ENCODE data around the gene GASK1A.

The GASK1A gene

GRCh38 chr3:42983927-42984326 lies 4.8 kb downstream of the GASK1A start:
- no peak for DNase-seq

DNA sequence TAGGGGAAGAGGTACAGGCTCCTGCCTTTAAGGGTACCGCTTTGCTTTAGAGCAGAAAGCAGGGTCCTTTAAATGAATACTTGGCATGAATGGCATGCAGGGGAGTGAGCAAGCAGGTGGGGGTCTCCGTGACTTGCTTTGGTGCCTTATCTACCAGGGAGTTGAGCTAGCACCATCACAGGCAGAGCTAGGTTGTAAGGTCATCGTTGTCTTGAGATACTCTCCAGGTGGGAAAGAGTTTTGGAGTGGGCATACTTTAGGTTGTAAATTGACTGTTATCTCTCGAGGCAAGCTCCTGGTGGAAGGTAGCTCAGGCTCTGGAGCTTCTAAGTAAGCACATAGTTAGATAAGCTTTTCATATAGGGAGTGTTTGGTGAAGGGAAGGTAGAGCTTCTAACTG lies 5.6 kb downstream of the GASK1A start:
- no peak for DNase-seq

- DNase-seq, result no peak
Measured at GRCh38 chr3:42988097-42988496, 9.0 kb downstream of the GASK1A start.

GRCh38 chr3:42988566-42988965 lies 9.5 kb downstream of the GASK1A start:
- DNase-seq, result no peak

DNA sequence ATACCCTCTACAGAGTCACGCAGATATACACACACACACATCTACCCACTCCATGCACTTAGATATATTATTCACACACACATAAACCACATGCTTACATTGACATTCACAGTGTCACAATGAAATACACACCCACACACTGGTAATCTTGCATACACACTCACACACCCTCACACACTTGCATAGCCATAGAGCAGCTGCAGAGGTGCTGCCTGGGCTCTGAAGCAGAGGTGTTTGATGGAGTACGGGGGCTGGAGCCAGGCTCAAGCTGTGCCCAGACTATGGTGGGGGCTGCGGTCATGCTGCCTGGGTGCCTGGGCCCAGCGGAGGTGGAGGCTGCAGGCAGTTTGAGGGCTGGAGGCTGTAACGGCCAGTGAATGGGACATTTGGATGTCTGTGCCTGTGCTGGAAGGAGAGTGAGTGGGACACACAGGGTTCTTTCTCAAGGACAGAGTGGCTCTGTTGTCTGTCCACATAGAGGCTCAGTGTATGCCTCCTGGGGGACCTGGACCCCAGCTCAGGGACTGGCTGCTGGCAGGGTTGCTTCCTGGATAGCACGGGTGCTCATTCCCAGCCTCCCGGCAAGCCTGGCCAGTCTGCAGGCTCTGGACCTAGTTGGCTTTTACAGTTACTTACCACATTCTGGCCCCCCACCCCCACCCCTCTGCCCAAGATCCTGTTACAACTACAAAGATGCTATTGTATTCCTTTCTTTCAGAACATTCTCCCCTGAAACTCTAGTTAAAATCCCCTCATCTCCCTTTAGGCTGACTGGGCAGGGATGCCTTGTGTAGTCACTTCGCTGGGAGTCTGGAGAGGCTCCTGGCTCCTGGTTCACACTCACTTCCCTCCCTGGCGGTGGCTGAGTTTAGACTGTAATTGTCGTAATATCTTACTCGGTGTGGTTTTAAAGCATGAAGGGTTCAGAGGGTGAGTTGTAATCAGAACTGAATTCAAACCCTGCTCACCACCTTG lies 12.5 kb downstream of the GASK1A start:
- no peak for DNase-seq

GRCh38 chr3:42994595-42994994 lies 15.5 kb downstream of the GASK1A start:
- DNase-seq, result no peak

DNA sequence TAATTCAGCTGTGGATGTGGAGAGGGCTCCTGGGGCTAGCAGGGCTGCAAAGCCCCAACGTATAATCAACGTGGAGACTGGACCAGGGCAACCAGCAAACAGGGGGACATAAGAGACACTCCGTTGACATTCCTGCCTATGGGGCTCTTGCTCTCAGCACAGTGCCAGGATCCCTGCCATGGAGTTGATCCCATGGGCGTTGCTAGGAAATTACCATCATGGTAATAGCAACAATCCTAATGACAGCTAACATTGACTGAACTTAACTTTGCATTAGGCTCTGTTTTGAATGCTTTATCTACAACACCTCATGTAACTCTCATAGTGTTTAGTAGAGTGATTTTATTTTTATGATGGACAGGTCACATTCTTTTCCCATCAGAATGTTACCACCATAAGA lies 16.9 kb downstream of the GASK1A start:
- no peak for DNase-seq

GRCh38 chr3:42996633-42997075 lies 17.5 kb downstream of the GASK1A start:
- no peak for DNase-seq

DNA sequence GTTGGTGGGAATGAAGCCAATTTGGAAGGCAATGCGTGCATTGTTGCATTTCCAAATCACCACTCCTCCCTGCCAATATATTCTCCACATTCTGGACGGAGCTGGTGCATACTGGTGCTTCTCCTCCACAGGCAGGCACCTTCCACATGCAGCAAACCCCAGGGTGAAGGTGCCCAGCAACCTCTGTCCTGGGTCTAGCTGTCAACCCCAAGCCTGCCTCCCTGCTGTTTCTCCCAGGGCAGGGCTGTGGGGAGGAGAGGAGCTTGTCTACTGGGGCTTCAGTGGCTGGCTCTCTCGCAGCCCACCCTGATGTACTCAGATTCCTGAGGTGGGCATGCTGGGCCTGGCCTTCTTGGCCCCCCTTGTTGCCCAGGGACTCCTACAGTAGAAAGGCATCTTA lies 20.1 kb downstream of the GASK1A start:
- DNase-seq, result no peak

DNA sequence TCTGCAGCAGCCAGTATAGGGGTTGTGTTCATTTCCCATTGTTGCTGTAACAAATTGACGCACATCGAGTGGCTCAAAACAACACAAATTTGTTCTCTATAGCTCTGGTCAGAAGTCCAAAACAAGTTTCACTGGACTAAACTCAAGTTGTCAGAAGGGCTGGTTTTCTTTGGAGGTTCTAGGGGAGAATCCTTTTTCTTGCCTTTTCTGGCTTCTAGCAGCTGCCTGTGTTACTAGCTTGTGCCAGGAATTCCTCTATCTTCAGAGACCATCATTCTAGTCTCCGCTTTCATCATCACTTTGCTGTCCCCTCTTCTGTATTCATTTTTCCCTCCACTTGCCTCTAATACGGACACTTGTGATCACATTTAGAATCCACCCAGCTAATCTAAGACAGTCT lies 20.5 kb downstream of the GASK1A start:
- DNase-seq, result no peak

DNA sequence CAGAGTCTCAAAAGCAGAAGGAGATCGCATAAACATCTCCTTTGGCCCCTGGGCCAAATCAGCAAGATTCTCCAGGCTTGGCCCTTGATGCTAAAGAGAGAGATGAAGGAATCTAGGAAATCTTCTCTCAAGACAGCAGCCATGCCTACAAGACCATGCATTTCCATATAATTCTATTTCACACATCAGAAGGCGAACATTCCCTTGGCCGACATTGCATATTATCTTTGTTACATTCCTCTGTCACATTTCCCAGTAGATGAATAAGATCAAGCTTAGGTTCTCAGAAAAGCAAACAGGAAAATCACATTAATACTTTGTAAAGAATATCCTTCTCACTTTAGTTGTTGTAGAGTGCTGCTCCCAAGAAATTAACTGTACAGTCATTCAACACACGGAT lies 21.3 kb downstream of the GASK1A start:
- DNase-seq, result no peak

- no peak for DNase-seq
Measured at GRCh38 chr3:43001094-43001553, 22.0 kb downstream of the GASK1A start.

DNA sequence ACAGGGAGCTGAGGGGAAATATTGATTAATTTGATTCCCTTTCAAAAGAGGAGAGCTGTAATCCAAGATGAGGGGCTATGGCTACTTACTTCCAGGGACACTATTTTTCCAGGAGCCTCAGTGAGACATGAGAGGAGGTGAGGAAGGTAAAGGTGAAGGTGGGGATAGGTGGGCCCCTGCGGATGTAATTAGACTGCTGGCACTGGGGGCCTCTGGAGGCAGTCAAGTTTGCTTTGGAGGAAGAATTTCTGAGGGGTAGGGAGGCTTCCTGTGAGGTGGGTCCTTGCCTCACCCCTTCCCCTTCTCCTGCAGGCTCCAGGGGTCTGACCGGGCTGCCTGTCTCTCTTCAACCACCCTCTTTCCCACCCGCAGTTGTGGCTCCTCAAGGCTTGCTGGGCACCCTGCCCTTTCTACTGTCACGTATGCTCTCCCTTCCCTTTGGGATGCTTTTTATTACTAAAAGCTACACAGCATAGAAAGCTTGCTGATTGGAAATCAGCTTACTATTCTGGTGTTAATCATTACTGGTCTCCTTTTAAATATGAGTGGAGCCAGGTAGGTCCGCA lies 22.5 kb downstream of the GASK1A start:
- DNase-seq, result no peak

DNA sequence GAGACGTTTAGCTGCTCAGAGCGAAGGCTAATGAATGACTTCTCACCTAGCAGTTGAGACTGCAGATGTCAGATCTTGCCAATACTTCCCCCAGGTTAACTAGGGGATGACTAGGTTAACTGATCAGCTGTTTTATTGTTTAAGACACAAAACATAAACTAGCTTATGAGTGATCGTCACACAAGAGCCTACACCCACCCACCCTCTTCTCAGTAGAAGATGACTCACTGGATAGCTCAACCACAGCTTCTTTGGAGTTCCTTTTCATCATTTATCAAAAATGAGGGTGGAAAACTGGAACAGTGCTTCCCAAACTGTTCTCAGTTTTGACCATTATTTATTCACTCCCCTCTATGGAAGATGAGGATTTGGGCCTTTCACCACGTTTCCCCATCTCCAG lies 25.2 kb downstream of the GASK1A start:
- no peak for DNase-seq

- DNase-seq, result no peak
Measured at GRCh38 chr3:43005253-43005652, 26.1 kb downstream of the GASK1A start.

DNA sequence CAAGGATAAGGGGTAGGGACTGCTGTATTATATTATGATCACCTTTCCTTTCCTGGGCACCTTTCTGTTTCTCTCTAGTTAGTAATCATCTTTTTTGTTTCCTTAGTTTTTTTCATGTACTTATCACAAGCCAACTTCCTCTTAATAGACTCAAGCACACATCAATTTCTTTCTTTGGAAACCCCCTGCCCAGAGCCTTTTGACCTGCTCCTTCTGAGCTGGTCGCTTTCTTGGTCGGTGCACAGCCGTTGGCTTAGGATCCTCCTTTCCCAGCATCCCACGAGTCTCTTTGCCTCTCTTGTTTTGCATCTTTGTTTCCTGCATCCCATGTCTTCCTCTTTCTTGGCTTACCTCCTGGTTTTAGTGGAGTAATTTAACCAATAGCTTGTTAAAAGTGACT lies 26.9 kb downstream of the GASK1A start:
- no peak for DNase-seq

GRCh38 chr3:43006825-43007224 lies 27.7 kb downstream of the GASK1A start:
- DNase-seq, result no peak

- no peak for DNase-seq
Measured at GRCh38 chr3:43009547-43009946, 30.4 kb downstream of the GASK1A start.

DNA sequence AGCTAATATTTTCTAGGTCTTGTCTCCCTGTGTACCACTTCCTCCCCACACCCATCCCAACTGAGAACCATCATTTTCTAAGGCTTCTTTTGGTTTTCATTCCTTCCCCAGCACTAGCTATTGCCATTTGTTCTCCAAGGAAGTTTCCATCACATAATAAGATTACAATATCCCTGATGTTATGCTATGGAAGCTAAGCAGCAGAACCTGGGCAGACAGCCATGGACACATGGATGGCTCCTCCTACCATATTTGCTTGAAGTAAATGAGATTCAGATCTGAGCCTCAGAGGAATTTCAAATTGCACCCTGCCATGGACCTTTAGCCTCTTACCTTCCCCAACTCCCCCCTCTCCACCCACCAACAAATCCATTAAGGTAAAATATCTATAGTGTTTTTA lies 31.5 kb downstream of the GASK1A start:
- no peak for DNase-seq

GRCh38 chr3:43011638-43012037 lies 32.5 kb downstream of the GASK1A start:
- no peak for DNase-seq

GRCh38 chr3:43012174-43012573 lies 33.1 kb downstream of the GASK1A start:
- no peak for DNase-seq

DNA sequence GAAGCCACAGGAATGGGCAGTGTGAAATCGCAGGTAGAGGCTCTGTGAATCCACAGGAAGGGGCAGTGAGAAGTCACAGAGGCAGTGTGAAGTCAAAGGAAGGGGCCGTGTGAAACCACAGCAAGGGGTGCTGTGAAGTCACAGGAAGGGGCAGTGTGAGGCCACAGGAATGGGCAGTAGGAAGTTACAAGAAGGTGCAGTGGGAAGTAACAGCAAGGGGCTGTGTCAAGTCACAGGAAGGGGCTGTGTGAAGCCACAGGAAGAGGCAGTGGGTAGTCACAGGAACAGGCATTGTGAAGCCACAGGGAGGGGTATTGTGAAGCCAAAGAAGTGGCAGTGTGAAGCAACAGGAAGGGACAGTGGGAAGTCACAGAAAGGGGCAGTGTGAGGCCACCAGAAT lies 34.1 kb downstream of the GASK1A start:
- no peak for DNase-seq

DNA sequence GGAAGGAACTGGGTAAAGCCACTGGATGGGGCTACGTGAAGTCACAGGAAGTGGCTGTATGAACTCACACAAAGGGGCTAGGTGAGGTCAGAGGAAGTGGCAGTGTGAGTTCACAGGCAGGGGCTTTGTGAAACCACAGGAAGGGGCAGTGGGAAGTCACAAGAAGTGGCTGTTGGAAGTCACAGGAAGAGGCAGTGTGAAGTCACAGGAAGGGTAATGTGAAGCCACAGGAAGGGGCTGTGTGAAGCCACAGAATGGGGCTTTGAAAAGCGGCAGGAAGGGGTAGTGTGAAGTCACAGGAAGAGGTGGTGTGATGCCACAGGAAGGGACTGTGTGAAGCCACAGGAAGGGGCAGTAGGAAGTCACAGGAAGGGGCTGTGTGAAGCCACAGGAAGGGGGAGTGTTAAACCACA lies 34.6 kb downstream of the GASK1A start:
- DNase-seq, result no peak

DNA sequence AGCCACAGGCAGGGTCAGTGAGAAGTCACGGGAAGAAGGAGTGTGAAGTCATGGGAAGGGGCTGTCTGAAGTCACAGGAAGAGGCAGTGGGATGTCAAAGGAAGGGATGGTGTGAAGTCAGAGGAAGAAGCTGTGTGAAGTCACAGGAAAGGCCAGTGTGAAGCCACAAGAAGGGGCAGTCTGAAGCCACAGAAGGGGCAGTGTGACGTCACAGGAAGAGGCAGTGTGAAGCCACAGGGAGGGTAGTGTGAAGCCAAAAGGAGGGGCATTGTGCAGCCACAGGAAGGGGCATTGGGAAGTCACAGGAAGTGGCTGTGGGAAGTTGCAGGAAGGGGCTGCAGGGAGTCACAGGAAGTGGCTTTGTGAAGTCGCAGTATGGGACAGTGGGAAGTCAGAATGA lies 35.1 kb downstream of the GASK1A start:
- DNase-seq, result no peak
